HG03159 (cell line): ENCODE results near the gene CHAF1A.

ENCODE experiments used
- ATAC-seq: cut with Tn5 transposase; IDR thresholded peaks from one replicate; pipeline ENCODE4 v1.9.1; 2021; ENCODE audit warnings: mild to moderate bottlenecking, moderate library complexity; ENCODE audit not compliant: unreplicated experiment

Gene CHAF1A

GRCh38 chr19:4432918-4433506 is 30.6 kb downstream of the CHAF1A start:
- ATAC-seq: no peak

GRCh38 chr19:4434391-4434790 is 32.0 kb downstream of the CHAF1A start:
- ATAC-seq: no peak

GRCh38 chr19:4436231-4436630 is 33.8 kb downstream of the CHAF1A start:
- ATAC-seq: no peak

DNA sequence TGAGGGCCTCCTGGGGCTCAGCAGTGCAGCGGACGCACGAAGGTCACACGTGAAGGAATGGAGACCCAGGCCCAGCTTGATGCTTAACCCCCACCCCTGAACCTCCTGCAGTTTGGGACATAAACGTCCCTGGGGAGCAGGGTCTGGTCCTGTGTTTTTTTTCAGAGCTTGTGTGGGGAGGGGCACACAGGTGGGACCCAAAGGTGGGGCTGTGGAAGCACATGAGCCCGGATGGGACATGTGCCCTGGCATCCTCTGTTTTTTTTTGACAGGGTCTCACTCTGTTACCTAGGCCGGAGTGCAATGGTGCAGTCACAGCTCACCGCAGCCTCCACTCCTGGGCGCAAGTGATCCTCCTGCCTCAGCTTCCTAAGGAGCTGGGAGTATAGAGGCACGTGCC is 34.7 kb downstream of the CHAF1A start:
- no peak for ATAC-seq

- no peak for ATAC-seq
Observed at GRCh38 chr19:4439243-4439642, 36.8 kb downstream of the CHAF1A start.

- no peak for ATAC-seq
Observed at GRCh38 chr19:4441994-4442818, 39.8 kb downstream of the CHAF1A start.

- ATAC-seq: no peak
Observed at GRCh38 chr19:4442819-4443146, 40.3 kb downstream of the CHAF1A start.

GRCh38 chr19:4443188-4443587 is 40.7 kb downstream of the CHAF1A start:
- ATAC-seq: no peak

GRCh38 chr19:4443966-4444764 is 41.7 kb downstream of the CHAF1A start:
- no peak for ATAC-seq

DNA sequence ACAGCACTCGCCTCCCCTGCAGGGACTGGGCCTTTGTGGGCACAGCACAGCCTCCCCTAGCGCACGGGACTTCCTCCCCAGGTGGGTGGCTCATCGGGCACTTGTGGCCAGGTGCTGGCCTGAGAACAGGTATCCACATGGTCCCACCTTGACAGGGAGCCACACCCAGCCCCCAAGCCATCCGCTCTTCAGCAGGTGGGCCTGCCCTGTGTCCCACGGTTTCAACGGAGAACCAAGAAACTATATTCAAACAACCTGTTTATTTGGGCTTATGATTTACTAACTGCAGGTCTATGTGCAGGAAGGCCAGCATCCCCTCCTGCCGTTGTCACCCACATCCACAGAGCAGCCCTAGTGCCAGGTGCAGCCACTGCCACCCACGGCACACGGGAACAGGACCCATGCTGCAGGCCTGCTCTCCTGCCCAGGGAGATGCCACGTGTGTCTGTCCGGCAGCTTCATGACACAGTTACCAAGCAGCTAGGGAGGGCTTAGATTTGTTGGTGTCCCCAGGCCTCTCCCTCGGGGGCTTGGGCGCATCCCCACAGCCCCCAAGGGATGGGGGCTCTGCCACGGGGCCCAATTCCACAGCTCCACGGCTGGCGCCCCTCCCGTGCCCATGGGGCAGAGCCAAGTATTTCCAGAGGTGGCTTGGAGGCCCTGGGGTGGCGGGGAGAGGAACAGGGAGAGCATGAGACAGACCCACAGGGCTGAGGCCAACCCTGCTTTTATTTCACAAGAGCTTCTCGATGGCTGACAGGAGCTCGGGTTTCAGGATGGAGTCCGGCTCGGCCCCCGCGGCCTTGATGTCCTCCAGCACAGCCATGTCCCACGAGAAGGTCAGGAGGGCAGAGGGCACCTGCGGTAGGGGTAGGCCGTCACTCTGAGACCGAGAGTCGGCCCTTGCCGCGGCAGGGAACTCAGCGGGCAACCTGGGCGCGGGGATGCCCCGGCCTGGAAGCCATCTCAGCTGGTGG is 42.6 kb downstream of the CHAF1A start:
- no peak for ATAC-seq

DNA sequence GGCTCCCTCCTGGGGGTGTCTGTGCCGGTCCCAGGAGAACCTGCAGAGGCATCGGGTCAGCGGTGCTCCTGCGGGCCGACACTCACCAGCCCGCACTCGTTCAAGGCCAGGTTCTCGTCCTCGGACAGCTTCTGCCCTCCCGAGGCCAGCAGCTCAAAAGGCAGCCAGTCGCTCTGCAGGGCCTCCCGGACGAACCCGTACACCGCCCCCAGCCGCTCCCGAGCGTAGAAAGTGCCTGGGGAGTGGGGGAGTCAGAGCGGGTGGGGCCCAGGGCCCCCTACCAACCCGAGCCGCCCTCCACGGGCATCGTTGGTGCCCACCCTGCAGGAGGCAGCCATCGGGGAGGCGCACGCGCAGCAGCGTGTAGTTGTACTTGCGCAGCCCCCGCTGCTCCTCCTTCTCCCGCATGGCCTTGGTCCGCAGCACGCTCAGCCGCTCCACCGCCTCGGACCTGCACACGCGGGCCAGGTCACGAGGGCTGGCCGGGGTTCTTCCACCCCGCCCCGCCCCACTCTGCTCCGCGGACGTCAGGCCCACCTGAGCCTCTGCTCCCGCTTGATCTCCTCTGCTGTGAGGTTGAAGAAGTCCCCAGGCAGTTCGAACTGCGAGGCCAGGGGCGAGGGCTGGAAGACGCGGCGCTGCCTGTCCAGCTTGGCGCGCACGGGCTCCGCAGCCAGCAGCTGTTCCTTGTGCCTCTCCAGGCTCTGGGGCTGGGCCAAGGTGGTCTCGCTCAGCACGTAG is 43.7 kb downstream of the CHAF1A start:
- ATAC-seq: no peak

DNA sequence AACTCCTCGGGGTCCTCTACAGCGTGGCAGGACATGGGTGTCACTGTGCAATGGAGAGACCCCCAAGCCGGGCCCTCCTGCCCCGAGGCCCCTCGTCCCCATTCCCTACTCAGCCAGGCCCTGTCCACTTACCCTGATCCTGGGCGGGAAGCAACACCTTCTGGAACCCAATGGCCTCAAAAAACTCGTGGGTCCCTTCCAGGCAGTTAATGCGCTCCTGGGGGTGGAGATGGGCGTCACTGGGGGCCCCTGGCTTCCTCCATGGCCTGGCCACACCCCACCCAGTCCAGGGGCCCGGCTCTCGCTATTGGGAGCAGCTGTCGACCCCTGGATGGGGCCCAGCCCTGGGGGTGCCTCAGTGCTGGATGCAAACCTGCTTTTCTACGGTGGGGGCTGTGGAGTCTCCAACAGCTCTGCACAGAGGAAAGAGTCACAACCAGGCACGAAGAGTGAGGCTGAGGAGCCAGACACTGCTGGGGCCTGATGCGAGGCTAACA is 44.3 kb downstream of the CHAF1A start:
- ATAC-seq: no peak

GRCh38 chr19:4447327-4448146 is 45.1 kb downstream of the CHAF1A start:
- ATAC-seq: no peak

DNA sequence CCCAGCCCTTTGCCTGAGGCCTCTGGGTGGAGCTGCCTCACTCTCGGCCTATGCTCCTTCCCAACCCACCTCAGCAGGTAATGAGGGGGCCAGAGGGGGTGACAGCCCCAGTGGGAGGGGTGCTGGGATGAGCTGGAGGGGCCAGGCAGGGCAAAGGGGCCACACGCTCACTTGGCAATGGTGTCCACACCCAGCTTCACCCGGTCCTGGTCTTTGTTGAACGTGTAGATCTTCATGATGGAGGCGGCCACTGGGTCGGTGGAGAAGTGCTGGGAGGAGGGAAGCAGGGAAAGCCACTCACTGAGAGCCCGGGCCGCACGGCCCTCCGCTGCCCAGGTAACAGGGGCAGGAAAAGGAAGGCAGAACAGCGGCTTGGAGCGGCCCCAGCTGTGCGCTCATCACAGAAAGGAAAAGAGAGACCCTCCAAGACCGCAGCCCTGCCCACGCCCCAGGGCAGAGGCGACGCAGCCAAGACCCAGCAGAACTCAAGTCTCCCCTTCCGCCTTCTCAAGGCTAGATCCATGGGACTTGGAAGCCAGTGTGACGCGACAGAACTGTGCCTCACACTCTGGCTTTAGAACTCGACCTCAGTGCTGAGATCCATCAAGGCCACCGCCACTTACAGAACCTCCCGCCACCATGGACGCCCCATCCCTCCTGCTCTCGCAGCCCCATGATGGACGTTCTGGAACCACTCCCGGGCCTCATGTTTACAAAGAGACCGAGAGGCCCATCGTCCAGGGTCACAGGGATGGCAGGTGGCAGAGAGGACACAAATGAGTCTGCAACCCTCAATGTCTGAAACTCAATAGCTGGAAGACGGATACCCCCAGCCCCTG is 45.9 kb downstream of the CHAF1A start:
- no peak for ATAC-seq

- no peak for ATAC-seq
Observed at GRCh38 chr19:4449022-4449638, 46.7 kb downstream of the CHAF1A start.

DNA sequence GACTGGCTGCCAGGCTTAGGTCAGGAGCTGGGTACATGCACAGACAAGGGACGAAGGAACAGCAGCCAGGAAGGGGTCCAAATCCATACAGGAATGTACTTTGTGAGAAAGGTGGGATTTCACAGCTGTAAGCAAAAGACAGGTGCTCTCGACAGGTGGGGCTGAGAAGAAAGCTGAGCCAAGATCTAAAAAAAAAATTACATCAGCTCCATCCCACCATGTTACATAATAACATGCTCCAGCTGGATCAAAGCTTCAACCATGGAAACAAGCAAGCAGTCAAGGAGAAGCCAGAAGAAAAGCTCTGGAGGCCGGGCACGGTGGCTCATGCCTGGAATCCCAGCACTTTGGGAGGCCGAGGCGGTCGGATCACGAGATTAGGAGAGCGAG is 47.2 kb downstream of the CHAF1A start:
- no peak for ATAC-seq

DNA sequence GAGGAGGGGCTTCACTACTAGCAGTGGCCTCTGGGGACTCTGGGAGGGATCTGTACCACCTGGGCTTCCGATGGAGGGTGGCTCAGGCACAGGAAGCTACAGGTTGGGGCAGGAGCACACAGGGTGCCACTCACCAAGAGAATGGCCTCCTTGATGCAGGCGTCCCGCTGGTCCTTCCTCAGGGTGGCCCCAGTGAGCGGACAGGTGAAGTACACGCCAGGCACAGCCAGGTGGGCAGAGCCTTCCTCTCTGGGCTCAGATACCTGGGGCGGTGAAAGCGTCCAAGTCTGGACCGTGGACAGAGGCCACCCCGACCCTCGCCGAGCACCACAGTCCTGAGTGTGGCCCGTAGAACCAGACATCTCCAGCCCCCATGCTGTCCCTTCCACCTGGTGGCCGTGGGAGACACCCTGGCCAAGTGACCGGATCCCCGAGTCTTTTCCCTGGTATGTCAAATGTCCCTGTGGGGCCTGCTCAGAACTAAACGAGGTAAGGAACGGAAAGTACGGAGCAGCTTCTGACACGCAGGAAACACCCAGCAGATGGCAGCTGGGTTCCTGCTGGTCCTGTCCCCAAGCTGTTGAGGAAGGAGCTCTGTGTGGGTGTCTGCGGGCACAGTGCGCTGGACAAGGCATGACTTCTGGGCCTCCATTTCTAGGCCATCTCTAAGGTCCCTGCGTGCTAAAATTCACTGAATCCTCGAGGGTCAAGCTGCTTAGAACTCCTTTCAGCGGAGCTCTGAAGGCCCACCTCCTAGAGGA is 50.0 kb downstream of the CHAF1A start:
- ATAC-seq: no peak
